ENCODE measurements around the gene MVK.
A peak's percentile ranks its signal among the peaks of the same experiment; 100 is the strongest.

MVK gene

GRCh38 chr12:109583733-109584132 lies 10.1 kb downstream of the MVK start:
- peaks cover 10 to 18% of the 10 kb centered on the region in 2 experiments for H3K4me1 ChIP-seq (ENCODE audit: control insufficient read depth in 1 of 2, insufficient read depth in 1 of 2, low read depth in 1 of 2, low read length in 1 of 2)
- no peak overlapping the region for H3K4me3 ChIP-seq (ENCODE audit: low read depth in 1 of 2, low read length in 1 of 2)
- H3K27me3 ChIP-seq = no peaks in the 10 kb centered on the region
- H3K9me3 ChIP-seq = no peaks in the 10 kb centered on the region
- peak overlapping the region; percentile 46 for H3K27ac ChIP-seq
- no peak for TF ChIP-seq CTCF (IDR thresholded peaks at IDR 0.05)
- H3K36me3 ChIP-seq = peaks cover 66% of the 10 kb centered on the region

- no peak overlapping the region for H3K4me3 ChIP-seq (ENCODE audit: low read depth in 1 of 2, low read length in 1 of 2)
- peaks cover 10 to 18% of the 10 kb centered on the region in 2 experiments for H3K4me1 ChIP-seq (ENCODE audit: control insufficient read depth in 1 of 2, insufficient read depth in 1 of 2, low read depth in 1 of 2, low read length in 1 of 2)
- TF ChIP-seq CTCF (IDR thresholded peaks at IDR 0.05) = no peak
- no peaks in the 10 kb centered on the region for H3K27me3 ChIP-seq
- H3K36me3 ChIP-seq = peaks cover 50% of the 10 kb centered on the region
- no peak overlapping the region for H3K27ac ChIP-seq
- H3K9me3 ChIP-seq = no peaks in the 10 kb centered on the region
Observed at GRCh38 chr12:109586385-109587296, 13.0 kb downstream of the MVK start.

DNA sequence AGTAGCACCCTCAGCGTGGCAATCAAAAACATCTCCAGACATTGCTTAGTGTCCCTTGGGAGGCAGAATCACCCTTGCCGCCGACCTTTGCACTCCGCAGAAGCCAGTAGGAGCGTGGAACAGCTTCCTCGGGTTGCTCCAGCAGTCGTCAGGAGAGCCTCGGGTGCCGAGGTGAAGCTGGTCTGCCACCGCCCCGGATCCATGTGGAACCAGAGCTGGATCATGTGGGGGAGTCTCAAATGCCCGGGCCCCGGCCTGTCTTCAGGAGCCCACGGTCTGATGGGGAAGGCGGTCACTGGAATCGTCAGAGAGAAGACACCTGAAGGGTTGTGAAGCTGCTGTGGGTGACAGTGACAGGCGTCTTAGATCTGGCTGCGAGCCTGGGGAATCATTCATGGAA lies 14.3 kb downstream of the MVK start:
- peaks cover 53% of the 10 kb centered on the region for H3K36me3 ChIP-seq
- H3K9me3 ChIP-seq = no peaks in the 10 kb centered on the region
- no peaks in the 10 kb centered on the region for H3K27me3 ChIP-seq
- TF ChIP-seq CTCF (IDR thresholded peaks at IDR 0.05) = no peak
- H3K27ac ChIP-seq = no peak overlapping the region
- no peak overlapping the region for H3K4me3 ChIP-seq (ENCODE audit: low read depth in 1 of 2, low read length in 1 of 2)
- H3K4me1 ChIP-seq (ENCODE audit: control insufficient read depth in 1 of 2, insufficient read depth in 1 of 2, low read depth in 1 of 2, low read length in 1 of 2) = peaks cover 10 to 15% of the 10 kb centered on the region in 2 experiments

DNA sequence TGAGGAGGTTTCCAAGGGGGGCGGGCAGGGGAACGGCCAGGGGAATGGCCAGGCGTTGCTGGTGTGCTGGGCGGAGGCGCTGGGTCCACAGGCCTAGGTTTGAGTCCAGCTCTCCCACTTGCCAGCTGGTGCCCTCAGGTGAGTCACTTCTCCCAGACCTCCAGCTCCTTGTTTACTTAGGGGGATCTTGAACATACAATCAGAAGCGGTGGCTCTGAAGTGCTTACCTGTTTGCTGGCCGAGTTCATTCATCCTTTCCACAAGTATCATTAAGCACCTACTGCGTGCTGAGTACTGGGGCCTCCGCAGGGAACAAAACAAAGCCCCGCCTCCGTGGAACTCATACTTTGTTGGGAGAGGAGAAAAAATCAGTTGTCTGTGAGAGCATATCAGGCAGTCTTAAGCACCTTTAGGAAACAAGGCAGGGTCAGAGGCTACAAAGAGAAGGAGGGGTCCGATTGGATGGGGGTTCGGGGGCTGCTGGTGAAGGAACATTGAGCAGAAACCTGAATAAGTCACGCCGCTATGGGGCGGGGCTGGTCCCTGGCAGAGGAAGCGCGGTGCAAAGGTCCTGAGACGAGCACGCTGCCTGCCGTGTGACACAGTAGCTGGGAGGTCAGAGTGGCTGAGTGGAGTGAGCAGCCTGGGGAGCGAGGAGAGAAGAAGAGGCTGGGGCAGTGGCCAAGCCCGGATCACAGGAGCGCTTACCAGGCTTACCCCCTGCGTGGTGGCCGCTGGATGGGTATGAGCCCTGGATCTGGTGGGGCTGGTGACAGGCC lies 15.1 kb downstream of the MVK start:
- Histone ChIP-seq H3K27ac (no peak overlapping the region), H3K4me1 (ENCODE audit: control insufficient read depth in 1 of 2, insufficient read depth in 1 of 2, low read depth in 1 of 2, low read length in 1 of 2) (peaks cover 8 to 12% of the 10 kb centered on the region in 2 experiments), H3K36me3 (peaks cover 56% of the 10 kb centered on the region), H3K4me3 (ENCODE audit: low read depth in 1 of 2, low read length in 1 of 2) (no peak overlapping the region), H3K9me3 (no peaks in the 10 kb centered on the region), H3K27me3 (no peaks in the 10 kb centered on the region)
- no peak for TF ChIP-seq CTCF (IDR thresholded peaks at IDR 0.05)

- no peak for TF ChIP-seq CTCF (IDR thresholded peaks at IDR 0.05)
- Histone ChIP-seq H3K4me1 (ENCODE audit: control insufficient read depth in 1 of 2, insufficient read depth in 1 of 2, low read depth in 1 of 2, low read length in 1 of 2) (peaks cover 7 to 11% of the 10 kb centered on the region in 2 experiments), H3K36me3 (peaks cover 56% of the 10 kb centered on the region), H3K27ac (no peak overlapping the region), H3K4me3 (ENCODE audit: low read depth in 1 of 2, low read length in 1 of 2) (no peak overlapping the region), H3K9me3 (no peaks in the 10 kb centered on the region), H3K27me3 (no peaks in the 10 kb centered on the region)
Observed at GRCh38 chr12:109589240-109589590, 15.6 kb downstream of the MVK start.

Measured in neutrophil (primary cell).